VCaP (cell line): Measurements from ENCODE around the gene RNF31.

Experiments
- H3K27ac ChIP-seq: fragments of 450-650 bp; 2 replicates; pipeline ENCODE4 v1.5.1; 2017
- CTCF ChIP-seq: fragments of 450-650 bp; conservative IDR thresholded peaks from 2 replicates; pipeline ENCODE4 v1.5.1; 2017; ENCODE audit warnings: mild to moderate bottlenecking, moderate library complexity

The RNF31 gene

GRCh38 chr14:24182110-24182882, 35.0 kb downstream of the RNF31 start:
- no peak overlapping the region for H3K27ac ChIP-seq
- no peak for TF ChIP-seq CTCF

DNA sequence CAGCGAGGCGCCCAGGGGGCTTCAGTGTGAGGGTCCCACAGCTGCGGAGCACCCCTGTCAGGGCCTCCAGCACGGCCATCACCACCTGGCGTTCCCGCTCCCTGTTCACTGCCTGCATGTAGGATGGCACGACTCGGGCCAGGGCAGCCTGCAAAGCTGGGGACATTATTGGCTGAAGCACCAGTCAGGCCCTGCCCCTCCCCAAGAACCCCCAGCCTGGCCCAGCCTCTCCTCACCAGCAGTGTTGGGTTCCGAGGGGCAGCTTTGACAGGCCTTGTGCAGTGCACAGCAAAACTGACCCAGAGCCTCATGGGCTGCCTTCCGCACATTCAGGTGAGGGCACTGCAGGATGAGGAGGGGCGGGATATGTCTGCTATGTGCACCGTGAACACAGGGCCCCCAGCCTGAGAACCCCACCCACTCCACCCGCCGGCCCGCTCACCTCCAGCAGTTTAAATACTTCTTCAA, 35.8 kb downstream of the RNF31 start:
- no peak overlapping the region for H3K27ac ChIP-seq

GRCh38 chr14:24184104-24184970, 37.0 kb downstream of the RNF31 start:
- H3K27ac ChIP-seq = no peak overlapping the region
- TF ChIP-seq CTCF = no peak

More for the DNA sequence above, 35.8 kb downstream of the RNF31 start:
- TF ChIP-seq CTCF = no peak

GRCh38 chr14:24185026-24185425, 37.7 kb downstream of the RNF31 start:
- no peak for TF ChIP-seq CTCF
- no peak overlapping the region for H3K27ac ChIP-seq

- TF ChIP-seq CTCF = no peak
- no peak overlapping the region for H3K27ac ChIP-seq
Measured at GRCh38 chr14:24185741-24186140, 38.4 kb downstream of the RNF31 start.

DNA sequence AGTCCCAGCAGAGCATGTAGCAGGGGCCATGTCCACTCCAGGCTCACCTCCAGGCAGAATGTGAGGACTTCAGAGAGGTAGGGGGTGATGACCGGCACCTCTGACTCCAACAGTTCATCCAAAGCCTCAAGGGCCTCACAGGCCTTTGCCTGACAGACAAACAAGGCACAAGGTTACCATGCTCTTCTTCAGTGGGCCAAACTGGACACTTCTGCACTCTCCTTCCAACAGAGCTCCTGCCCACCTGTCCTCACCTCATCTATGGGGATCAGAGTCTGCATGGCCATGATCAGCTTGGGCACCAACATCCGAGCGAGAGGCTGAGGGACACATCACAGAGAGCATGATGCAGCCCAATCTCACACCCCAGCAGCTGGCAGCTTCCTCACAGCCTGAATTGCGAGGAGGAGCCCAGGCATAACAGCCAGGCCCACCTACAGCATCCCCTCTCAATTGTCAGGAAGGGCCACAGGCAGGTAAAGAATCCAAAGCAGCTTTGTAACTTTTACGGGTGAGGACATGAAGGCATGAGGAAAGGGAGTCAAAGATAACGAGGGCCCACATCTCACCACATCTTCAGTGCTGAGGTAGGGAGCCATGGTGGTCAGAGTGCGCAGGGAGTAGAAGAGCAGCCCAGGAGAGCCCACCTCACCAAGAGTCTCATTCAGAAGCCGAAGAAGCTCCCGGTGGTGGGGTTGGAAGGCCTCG, 39.7 kb downstream of the RNF31 start:
- no peak for TF ChIP-seq CTCF
- peak overlapping the region; percentile 90 for H3K27ac ChIP-seq

GRCh38 chr14:24187539-24187915, 40.2 kb downstream of the RNF31 start:
- no peak for TF ChIP-seq CTCF
- H3K27ac ChIP-seq = peak overlapping the region; percentile 90
